HG02981 (cell line): ENCODE data around the gene GGNBP2.
"Not testable (repeated sequence)": the region's sequence is repeated elsewhere in the genome, so short reads cannot be mapped to it uniquely, and the experiment has no call there.

Experiments
- ATAC-seq: cut with Tn5 transposase; IDR thresholded peaks from one replicate; pipeline ENCODE4 v1.9.1; 2021; ENCODE audit warnings: mild to moderate bottlenecking, moderate library complexity; ENCODE audit not compliant: unreplicated experiment

The GGNBP2 gene

GRCh38 chr17:36544307-36545076 lies at the start of gene GGNBP2:
GGNBP2 (plus strand) TSS chr17:36544919; CDS start chr17:36545725, 806 bp downstream.
- ATAC-seq = peak; percentile 50

- no peak for ATAC-seq
Observed at GRCh38 chr17:36495076-36495578, 49.6 kb upstream of the GGNBP2 start.

- ATAC-seq = no peak
Observed at GRCh38 chr17:36496018-36496789, 48.5 kb upstream of the GGNBP2 start.

GRCh38 chr17:36498155-36498554 lies 46.6 kb upstream of the GGNBP2 start:
- ATAC-seq = no peak

GRCh38 chr17:36498560-36499300 lies 46.0 kb upstream of the GGNBP2 start:
- no peak for ATAC-seq

GRCh38 chr17:36500745-36501225 lies 43.9 kb upstream of the GGNBP2 start:
- ATAC-seq = no peak

GRCh38 chr17:36501351-36501750 lies 43.4 kb upstream of the GGNBP2 start:
- ATAC-seq = no peak

GRCh38 chr17:36501963-36502362 lies 42.8 kb upstream of the GGNBP2 start:
- no peak for ATAC-seq

- no peak for ATAC-seq
Observed at GRCh38 chr17:36503456-36504155, 41.1 kb upstream of the GGNBP2 start.

GRCh38 chr17:36504156-36504545 lies 40.6 kb upstream of the GGNBP2 start:
- ATAC-seq = no peak

GRCh38 chr17:36505171-36505570 lies 39.5 kb upstream of the GGNBP2 start:
- no peak for ATAC-seq

- no peak for ATAC-seq
Observed at GRCh38 chr17:36506249-36506826, 38.4 kb upstream of the GGNBP2 start.

GRCh38 chr17:36506831-36507230 lies 37.9 kb upstream of the GGNBP2 start:
- no peak for ATAC-seq

GRCh38 chr17:36507266-36507665 lies 37.5 kb upstream of the GGNBP2 start:
- ATAC-seq = no peak

- ATAC-seq = not testable (repeated sequence)
Observed at GRCh38 chr17:36508439-36508838, 36.3 kb upstream of the GGNBP2 start.

GRCh38 chr17:36509272-36509985 lies 35.3 kb upstream of the GGNBP2 start:
- ATAC-seq = no peak

GRCh38 chr17:36510636-36511035 lies 34.1 kb upstream of the GGNBP2 start:
- no peak for ATAC-seq

GRCh38 chr17:36511216-36511615 lies 33.5 kb upstream of the GGNBP2 start:
- no peak for ATAC-seq

- ATAC-seq = no peak
Observed at GRCh38 chr17:36512641-36513040, 32.1 kb upstream of the GGNBP2 start.

GRCh38 chr17:36514856-36515255 lies 29.9 kb upstream of the GGNBP2 start:
- no peak for ATAC-seq
